ENCODE measurements around the gene GGNBP2.

The GGNBP2 gene

GRCh38 chr17:36546418-36547093 is 1.8 kb downstream of the GGNBP2 start:
- Histone ChIP-seq H3K23ac (ENCODE audit: low read length) (no peak overlapping the region), H3K4me3 (ENCODE audit: low read depth, low read length) (no peak overlapping the region), H2BK5ac (ENCODE audit: low read depth, low read length, poor library complexity) (no peak overlapping the region), H2AFZ (ENCODE audit: insufficient read depth, low read length, poor library complexity) (no peak overlapping the region), H3K27ac (ENCODE audit: low read depth, low read length) (no peak overlapping the region), H3K4me1 (ENCODE audit: control insufficient read depth in 1 of 2, insufficient read depth in 2 of 2, low read length in 2 of 2) (peaks cover 0 to 3% of the 10 kb centered on the region in 2 experiments), H2BK12ac (ENCODE audit: low read length) (no peak overlapping the region), H3K9me3 (ENCODE audit: insufficient read depth, low read depth, low read length) (no peaks in the 10 kb centered on the region), H3K9ac (ENCODE audit: low read length) (no peak overlapping the region), H3K4me2 (ENCODE audit: low read length) (peak overlapping the region; percentile 88), H3K27me3 (ENCODE audit: insufficient read depth, low read length) (no peaks in the 10 kb centered on the region), H2BK120ac (ENCODE audit: insufficient read depth, low read length, poor library complexity) (no peak overlapping the region), H3K79me2 (ENCODE audit: control insufficient read depth, insufficient read depth, low read length, poor library complexity) (peaks cover 16% of the 10 kb centered on the region), H3K4ac (ENCODE audit: low read depth, low read length) (no peak overlapping the region), H4K8ac (ENCODE audit: low read depth, low read length) (no peak overlapping the region), H3K79me1 (ENCODE audit: low read length) (peaks cover 16% of the 10 kb centered on the region), H2AK5ac (ENCODE audit: low read length) (no peak overlapping the region), H3K36me3 (ENCODE audit: control insufficient read depth in 1 of 2, insufficient read depth in 2 of 2, low read length in 2 of 2) (peaks cover 0 to 4% of the 10 kb centered on the region in 2 experiments), H4K12ac (ENCODE audit: low read depth, low read length) (no peak overlapping the region), H3K14ac (ENCODE audit: low read length) (no peak overlapping the region), H3K18ac (ENCODE audit: low read length) (no peak overlapping the region), H4K91ac (ENCODE audit: low read depth, low read length) (no peak overlapping the region)
- WGBS (ENCODE audit: extremely low coverage, insufficient coverage, insufficient read length): no CpG with 5 or more reads among the region's 7 CpGs
- no peak for DNase-seq

GRCh38 chr17:36547776-36548175 is 3.1 kb downstream of the GGNBP2 start:
- DNase-seq: no peak
- no peak overlapping the region for H4K12ac ChIP-seq (ENCODE audit: low read depth, low read length)
- no peak overlapping the region for H3K23ac ChIP-seq (ENCODE audit: low read length)
- no peaks in the 10 kb centered on the region for H3K27me3 ChIP-seq (ENCODE audit: insufficient read depth, low read length)
- no peak overlapping the region for H3K4me2 ChIP-seq (ENCODE audit: low read length)
- no peak overlapping the region for H2AFZ ChIP-seq (ENCODE audit: insufficient read depth, low read length, poor library complexity)
- no peak overlapping the region for H4K91ac ChIP-seq (ENCODE audit: low read depth, low read length)
- no peak overlapping the region for H3K27ac ChIP-seq (ENCODE audit: low read depth, low read length)
- H3K4ac ChIP-seq (ENCODE audit: low read depth, low read length): peak overlapping the region; percentile 99
- H2AK5ac ChIP-seq (ENCODE audit: low read length): no peak overlapping the region
- H3K9ac ChIP-seq (ENCODE audit: low read length): no peak overlapping the region
- no peak overlapping the region for H3K14ac ChIP-seq (ENCODE audit: low read length)
- H3K79me2 ChIP-seq (ENCODE audit: control insufficient read depth, insufficient read depth, low read length, poor library complexity): peaks cover 16% of the 10 kb centered on the region
- H3K18ac ChIP-seq (ENCODE audit: low read length): no peak overlapping the region
- H3K4me1 ChIP-seq (ENCODE audit: control insufficient read depth in 1 of 2, insufficient read depth in 2 of 2, low read length in 2 of 2): peaks cover 0 to 3% of the 10 kb centered on the region in 2 experiments
- H2BK5ac ChIP-seq (ENCODE audit: low read depth, low read length, poor library complexity): no peak overlapping the region
- H2BK120ac ChIP-seq (ENCODE audit: insufficient read depth, low read length, poor library complexity): no peak overlapping the region
- peaks cover 16% of the 10 kb centered on the region for H3K79me1 ChIP-seq (ENCODE audit: low read length)
- no peak overlapping the region for H4K8ac ChIP-seq (ENCODE audit: low read depth, low read length)
- H3K4me3 ChIP-seq (ENCODE audit: low read depth, low read length): no peak overlapping the region
- peaks cover 0 to 4% of the 10 kb centered on the region in 2 experiments for H3K36me3 ChIP-seq (ENCODE audit: control insufficient read depth in 1 of 2, insufficient read depth in 2 of 2, low read length in 2 of 2)
- H3K9me3 ChIP-seq (ENCODE audit: insufficient read depth, low read depth, low read length): no peaks in the 10 kb centered on the region
- no peak overlapping the region for H2BK12ac ChIP-seq (ENCODE audit: low read length)

- Histone ChIP-seq H3K79me2 (ENCODE audit: control insufficient read depth, insufficient read depth, low read length, poor library complexity) (peaks cover 4% of the 10 kb centered on the region), H4K91ac (ENCODE audit: low read depth, low read length) (no peak overlapping the region), H3K79me1 (ENCODE audit: low read length) (peaks cover 3% of the 10 kb centered on the region), H3K4me2 (ENCODE audit: low read length) (no peak overlapping the region), H2BK12ac (ENCODE audit: low read length) (no peak overlapping the region), H3K4ac (ENCODE audit: low read depth, low read length) (no peak overlapping the region), H3K4me1 (ENCODE audit: control insufficient read depth in 1 of 2, insufficient read depth in 2 of 2, low read length in 2 of 2) (no peaks in the 10 kb centered on the region), H3K9me3 (ENCODE audit: insufficient read depth, low read depth, low read length) (no peaks in the 10 kb centered on the region), H4K12ac (ENCODE audit: low read depth, low read length) (no peak overlapping the region), H3K23ac (ENCODE audit: low read length) (no peak overlapping the region), H4K8ac (ENCODE audit: low read depth, low read length) (no peak overlapping the region), H3K36me3 (ENCODE audit: control insufficient read depth in 1 of 2, insufficient read depth in 2 of 2, low read length in 2 of 2) (peaks cover 4 to 10% of the 10 kb centered on the region in 2 experiments), H2BK120ac (ENCODE audit: insufficient read depth, low read length, poor library complexity) (no peak overlapping the region), H2AFZ (ENCODE audit: insufficient read depth, low read length, poor library complexity) (no peak overlapping the region), H3K27ac (ENCODE audit: low read depth, low read length) (no peak overlapping the region), H2BK5ac (ENCODE audit: low read depth, low read length, poor library complexity) (no peak overlapping the region), H3K27me3 (ENCODE audit: insufficient read depth, low read length) (no peaks in the 10 kb centered on the region), H3K9ac (ENCODE audit: low read length) (no peak overlapping the region), H3K14ac (ENCODE audit: low read length) (no peak overlapping the region), H3K18ac (ENCODE audit: low read length) (no peak overlapping the region), H2AK5ac (ENCODE audit: low read length) (no peak overlapping the region), H3K4me3 (ENCODE audit: low read depth, low read length) (no peak overlapping the region)
- DNase-seq: no peak
- no CpG with 5 or more reads among the region's 8 CpGs for WGBS (ENCODE audit: extremely low coverage, insufficient coverage, insufficient read length)
Measured at GRCh38 chr17:36550491-36551417, 6.0 kb downstream of the GGNBP2 start.

- H3K27me3 ChIP-seq (ENCODE audit: insufficient read depth, low read length): no peaks in the 10 kb centered on the region
- no peak overlapping the region for H2BK12ac ChIP-seq (ENCODE audit: low read length)
- H3K9me3 ChIP-seq (ENCODE audit: insufficient read depth, low read depth, low read length): no peaks in the 10 kb centered on the region
- no peak overlapping the region for H3K27ac ChIP-seq (ENCODE audit: low read depth, low read length)
- no peak overlapping the region for H4K91ac ChIP-seq (ENCODE audit: low read depth, low read length)
- no peak overlapping the region for H2AK5ac ChIP-seq (ENCODE audit: low read length)
- H3K36me3 ChIP-seq (ENCODE audit: control insufficient read depth in 1 of 2, insufficient read depth in 2 of 2, low read length in 2 of 2): peaks cover 21 to 24% of the 10 kb centered on the region in 2 experiments
- H2BK5ac ChIP-seq (ENCODE audit: low read depth, low read length, poor library complexity): no peak overlapping the region
- H3K79me2 ChIP-seq (ENCODE audit: control insufficient read depth, insufficient read depth, low read length, poor library complexity): no peaks in the 10 kb centered on the region
- no peak overlapping the region for H2AFZ ChIP-seq (ENCODE audit: insufficient read depth, low read length, poor library complexity)
- H3K9ac ChIP-seq (ENCODE audit: low read length): no peak overlapping the region
- no peak overlapping the region for H3K14ac ChIP-seq (ENCODE audit: low read length)
- H4K12ac ChIP-seq (ENCODE audit: low read depth, low read length): no peak overlapping the region
- H3K23ac ChIP-seq (ENCODE audit: low read length): no peak overlapping the region
- H4K8ac ChIP-seq (ENCODE audit: low read depth, low read length): no peak overlapping the region
- no CpG with 5 or more reads among the region's 3 CpGs for WGBS (ENCODE audit: extremely low coverage, insufficient coverage, insufficient read length)
- no peak overlapping the region for H2BK120ac ChIP-seq (ENCODE audit: insufficient read depth, low read length, poor library complexity)
- no peaks in the 10 kb centered on the region for H3K79me1 ChIP-seq (ENCODE audit: low read length)
- DNase-seq: no peak
- no peak overlapping the region for H3K4me3 ChIP-seq (ENCODE audit: low read depth, low read length)
- H3K18ac ChIP-seq (ENCODE audit: low read length): no peak overlapping the region
- H3K4ac ChIP-seq (ENCODE audit: low read depth, low read length): no peak overlapping the region
- H3K4me2 ChIP-seq (ENCODE audit: low read length): no peak overlapping the region
- no peaks in the 10 kb centered on the region for H3K4me1 ChIP-seq (ENCODE audit: control insufficient read depth in 1 of 2, insufficient read depth in 2 of 2, low read length in 2 of 2)
Measured at GRCh38 chr17:36553459-36553858, 8.7 kb downstream of the GGNBP2 start.
